Stimulated activated CD4-positive, alpha-beta T cell treated with anti-CD3 and anti-CD28 coated beads, Interleukin-12 subunit alpha, Interleukin-12 subunit beta, amount 100 ng/mL, for 24 hours (primary cell): Measurements from ENCODE around the gene PIK3CD.

Experiments used
- DNase-seq, 2 experiments: peaks; one replicate each; pipeline ENCODE4 v3.0.0-alpha.2; 2020; ENCODE audit warnings: low read depth in 2 of 2

Gene PIK3CD

GRCh38 chr1:9767964-9768668 lies 116.6 kb downstream of the PIK3CD start:
- DNase-seq, result peak in 1 of 2 experiments; percentile 8

GRCh38 chr1:9768983-9769382 lies 117.5 kb downstream of the PIK3CD start:
- no peak for DNase-seq

GRCh38 chr1:9770298-9770697 lies 118.8 kb downstream of the PIK3CD start:
- no peak for DNase-seq

GRCh38 chr1:9774712-9775679 lies 123.5 kb downstream of the PIK3CD start:
- no peak for DNase-seq

GRCh38 chr1:9776685-9777084 lies 125.2 kb downstream of the PIK3CD start:
- no peak for DNase-seq
